HG03565 (cell line): ENCODE measurements around the gene FYN.

Experiments used
- ATAC-seq: cut with Tn5 transposase; IDR thresholded peaks from one replicate; pipeline ENCODE4 v1.9.1; 2021; ENCODE audit warnings: mild to moderate bottlenecking, moderate library complexity; ENCODE audit not compliant: unreplicated experiment

Gene FYN

GRCh38 chr6:111854683-111855082 lies 18.6 kb downstream of the FYN start:
- no peak for ATAC-seq

GRCh38 chr6:111852725-111853124 lies 20.5 kb downstream of the FYN start:
- ATAC-seq: no peak

GRCh38 chr6:111850295-111850937 lies 22.8 kb downstream of the FYN start:
- peak; percentile 58 for ATAC-seq

DNA sequence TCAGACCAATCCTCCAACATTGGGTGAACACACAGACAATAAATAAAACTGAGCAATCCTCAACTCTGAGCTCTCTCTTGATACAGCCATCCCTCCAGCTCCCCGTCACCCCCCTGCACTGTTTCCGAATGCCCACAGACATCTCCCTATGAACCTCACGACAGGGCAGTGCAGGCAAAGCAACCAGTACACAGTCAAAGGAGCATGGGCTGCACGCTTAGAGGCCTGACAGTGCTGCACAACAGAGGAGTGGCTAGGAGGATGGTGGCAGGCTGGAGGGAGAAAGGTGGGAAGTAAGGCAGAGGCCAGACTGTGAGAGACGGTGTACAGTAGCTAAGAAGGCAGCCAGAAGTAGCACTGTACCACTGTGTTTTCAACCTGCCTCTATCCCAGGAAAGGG lies 24.0 kb downstream of the FYN start:
- ATAC-seq: no peak

GRCh38 chr6:111848262-111848812 lies 24.9 kb downstream of the FYN start:
- no peak for ATAC-seq

GRCh38 chr6:111846492-111847409 lies 26.5 kb downstream of the FYN start:
- no peak for ATAC-seq

- ATAC-seq: no peak
Measured at GRCh38 chr6:111846066-111846465, 27.2 kb downstream of the FYN start.

- ATAC-seq: peak; percentile 47
Measured at GRCh38 chr6:111845441-111845871, 27.8 kb downstream of the FYN start.

DNA sequence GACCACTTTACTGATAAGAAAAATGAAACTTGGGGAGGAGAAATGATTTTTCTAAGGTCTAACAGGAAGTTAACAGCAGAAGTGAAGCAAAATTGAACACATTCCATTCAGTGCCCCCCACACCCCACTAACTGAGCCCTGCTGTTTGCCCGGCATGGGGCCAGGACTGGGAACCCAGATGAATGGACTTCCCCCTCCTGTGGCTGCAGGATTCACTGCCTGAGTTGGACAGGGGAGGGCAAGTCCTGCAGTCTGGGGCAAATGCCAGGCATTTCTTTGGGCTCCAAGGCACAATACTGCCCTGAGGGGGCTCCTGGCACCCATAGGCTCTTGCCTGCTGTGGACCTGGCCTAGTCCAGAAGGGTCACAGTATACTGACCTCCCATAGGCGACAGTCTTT lies 28.3 kb downstream of the FYN start:
- no peak for ATAC-seq

DNA sequence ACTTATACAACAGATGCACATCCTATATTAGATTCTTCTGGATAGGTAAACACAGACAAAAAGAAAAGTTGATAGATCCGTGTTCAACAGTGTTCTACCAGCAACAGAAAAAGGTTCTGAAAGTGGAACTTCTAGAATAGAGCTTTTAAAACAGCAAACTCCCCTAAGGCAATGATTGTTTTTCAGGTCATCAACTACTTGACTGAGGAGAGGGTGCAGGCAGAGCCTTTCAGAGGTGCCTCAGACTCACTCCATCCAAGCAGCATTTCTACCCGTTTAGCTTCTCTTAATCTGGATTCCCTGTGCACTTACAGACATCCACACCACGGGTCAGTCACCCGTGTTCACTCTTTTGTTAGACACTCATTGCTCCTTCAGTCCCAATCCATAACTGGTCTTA lies 28.9 kb downstream of the FYN start:
- ATAC-seq: no peak

DNA sequence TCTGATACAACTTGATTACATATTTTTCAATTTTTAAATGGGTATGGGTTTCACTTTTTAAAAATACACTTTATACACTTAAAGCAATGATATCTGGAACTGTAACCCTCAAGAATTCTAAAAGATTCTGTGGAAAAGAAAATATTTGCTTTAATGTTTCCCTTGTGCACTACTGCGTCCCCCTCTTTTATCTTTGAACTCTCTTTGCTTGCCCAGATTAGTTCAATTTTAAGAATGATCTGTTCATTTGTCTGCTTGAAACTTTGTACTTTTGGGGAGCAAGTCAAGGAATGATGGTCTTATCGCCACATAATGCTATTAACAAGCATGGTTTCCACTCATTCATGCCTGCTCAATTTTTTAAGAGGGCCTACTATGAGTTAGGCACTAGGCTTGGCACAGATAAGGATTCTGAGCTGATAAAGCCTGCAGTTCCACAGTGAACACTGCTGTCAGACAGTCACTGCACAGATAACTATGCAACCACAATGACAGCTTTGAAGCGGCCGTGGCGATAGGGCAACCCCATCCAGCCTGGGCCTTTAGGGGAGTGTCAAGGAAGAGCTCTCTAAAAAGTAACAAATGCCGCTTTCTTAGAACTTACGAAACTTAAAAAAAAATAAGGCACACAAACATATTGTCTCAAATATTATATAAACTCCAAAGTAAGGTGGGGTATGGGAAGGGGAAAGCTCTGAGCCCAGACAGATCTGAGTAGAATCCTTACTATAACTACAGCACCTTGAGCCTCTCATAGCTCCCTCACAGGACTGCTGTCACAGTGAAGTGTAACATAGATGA lies 29.7 kb downstream of the FYN start:
- ATAC-seq: no peak

DNA sequence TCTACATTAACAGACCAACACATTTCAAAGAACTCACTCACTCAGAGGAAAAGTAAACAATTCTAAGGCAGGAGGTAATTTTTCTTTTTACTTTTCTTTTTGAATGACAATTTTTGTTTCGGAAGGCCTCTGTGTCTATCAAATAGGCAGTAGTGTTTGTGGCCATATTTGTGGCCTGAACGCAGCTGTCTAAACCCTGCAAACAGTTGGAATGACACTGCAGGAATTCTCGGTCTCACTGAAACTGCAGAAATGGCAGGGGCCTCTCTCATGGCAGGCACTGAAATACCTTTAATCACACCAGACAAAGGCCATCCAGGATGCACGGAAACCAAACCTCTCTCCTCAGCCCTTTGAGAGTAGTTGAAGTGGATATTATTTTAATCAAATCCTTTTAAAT lies 30.4 kb downstream of the FYN start:
- no peak for ATAC-seq

DNA sequence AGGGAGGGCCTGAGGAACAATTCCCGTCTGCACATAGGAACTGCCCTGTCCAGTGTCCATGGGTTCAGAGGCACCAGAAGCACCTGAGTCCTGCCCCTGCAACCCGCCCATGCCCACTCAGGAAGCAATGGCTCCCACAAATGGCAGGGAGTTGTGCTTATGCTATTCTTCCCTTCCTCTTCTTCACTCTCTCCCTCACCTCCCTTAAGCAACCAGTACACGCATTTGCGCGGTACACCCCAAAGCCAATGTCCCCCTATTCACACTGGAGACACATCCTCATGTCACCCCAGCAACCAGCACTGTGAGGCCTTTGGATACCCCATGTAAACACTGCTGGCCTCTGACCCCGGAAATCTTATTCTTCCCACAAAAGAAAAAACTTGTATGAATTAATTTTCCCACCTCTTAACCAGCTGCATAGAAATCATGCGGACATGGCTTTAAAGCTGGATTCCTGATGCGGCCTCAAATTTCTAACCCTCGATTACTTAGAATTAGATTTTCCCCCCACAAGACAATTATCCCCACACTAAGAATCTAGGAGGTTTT lies 30.9 kb downstream of the FYN start:
- ATAC-seq: no peak

- no peak for ATAC-seq
Measured at GRCh38 chr6:111841822-111842221, 31.4 kb downstream of the FYN start.

GRCh38 chr6:111840803-111841202 lies 32.4 kb downstream of the FYN start:
- ATAC-seq: no peak

DNA sequence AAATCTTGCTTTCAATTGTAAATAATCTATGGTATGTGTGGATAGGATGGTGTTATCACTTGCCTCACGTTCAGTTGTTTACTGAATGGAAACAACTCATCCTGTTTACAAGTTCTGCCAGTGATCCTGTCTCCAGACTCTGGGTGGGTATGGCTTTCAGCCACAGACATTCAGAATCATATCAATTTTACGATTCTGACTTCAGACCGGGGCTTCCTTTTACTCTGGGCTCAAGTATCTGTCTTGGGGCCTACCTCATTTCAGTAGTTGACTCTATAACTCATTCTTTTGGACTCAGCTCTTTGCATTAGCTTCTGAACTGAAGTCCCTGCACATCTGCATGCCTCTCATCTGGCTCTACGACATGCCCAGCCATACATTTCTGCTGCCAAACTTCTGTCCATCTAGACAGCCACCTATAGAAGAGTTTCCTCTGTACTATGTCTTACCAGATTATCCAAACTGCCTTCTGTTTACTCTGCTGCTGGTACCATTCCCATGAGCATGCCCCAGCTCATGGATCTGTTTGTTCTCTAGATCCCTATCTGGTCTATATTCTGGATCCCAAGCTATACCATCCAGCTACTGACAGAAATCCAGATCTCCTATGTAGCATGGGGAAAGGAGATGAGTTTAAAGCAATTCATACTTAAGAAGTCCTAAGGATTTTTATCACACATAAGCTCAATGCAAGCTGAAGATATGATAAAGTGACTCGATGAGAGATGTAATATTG lies 34.3 kb downstream of the FYN start:
- ATAC-seq: no peak

- ATAC-seq: peak; percentile 80
Measured at GRCh38 chr6:111837641-111838500, 35.4 kb downstream of the FYN start.

DNA sequence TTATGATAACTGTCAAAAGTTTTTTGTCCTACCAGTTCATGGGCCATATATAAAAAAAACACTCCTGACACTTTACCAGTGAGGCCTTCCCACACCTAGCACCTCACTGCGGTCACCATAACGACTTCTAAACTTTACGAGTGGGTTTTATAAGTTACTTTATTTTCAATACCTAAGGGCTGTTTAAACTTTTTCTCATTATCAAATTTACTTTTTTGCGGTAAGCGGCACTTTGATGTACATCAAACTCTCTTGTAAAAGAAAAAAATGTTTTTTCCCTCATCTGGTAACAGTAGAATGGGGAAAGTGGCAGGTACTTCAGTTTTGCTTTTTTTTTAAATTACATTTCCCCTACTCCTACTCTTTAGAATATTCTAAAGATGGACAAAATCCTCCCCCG lies 36.2 kb downstream of the FYN start:
- no peak for ATAC-seq

DNA sequence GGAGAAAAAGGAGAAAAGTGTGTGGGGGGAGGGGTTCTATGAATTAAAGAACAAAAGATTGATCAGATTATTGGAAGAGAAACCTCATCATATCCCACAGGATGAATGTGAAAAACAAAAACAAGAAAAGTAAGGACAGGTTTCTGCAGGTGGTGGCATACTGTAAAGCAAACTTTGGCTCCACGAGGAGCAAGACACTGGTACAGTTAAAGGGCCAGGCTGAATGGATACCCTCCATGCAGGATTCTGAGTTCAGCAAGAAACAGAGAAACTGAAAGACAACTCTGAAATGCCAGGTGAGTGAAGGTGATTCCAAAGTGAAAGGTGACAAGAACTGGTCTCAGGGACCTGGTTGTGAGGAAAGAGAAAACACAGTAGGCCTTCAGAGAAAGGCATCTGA lies 37.4 kb downstream of the FYN start:
- ATAC-seq: no peak
